IPS DF 6.9 (cell line): ENCODE data around the gene PARP3.

Experiments
- DNase-seq: peaks from one replicate; pipeline ENCODE4 v3.0.0-alpha.2; 2013; ENCODE audit warnings: low read depth, low spot score
- H3K27ac ChIP-seq: one replicate; pipeline ENCODE4 v1.5.1; 2013; ENCODE audit warnings: low read length, control low read depth
- H3K27me3 ChIP-seq: 2 replicates; pipeline ENCODE4 v1.6.1; 2013; ENCODE audit warnings: mild to moderate bottlenecking, low read length; ENCODE audit not compliant: control insufficient read depth, insufficient read depth
- H3K36me3 ChIP-seq: 2 replicates; pipeline ENCODE4 v1.6.1; 2013; ENCODE audit warnings: low read length; ENCODE audit not compliant: control insufficient read depth, insufficient read depth
- H3K4me1 ChIP-seq: 2 replicates; pipeline ENCODE4 v1.6.1; 2013; ENCODE audit warnings: low read length; ENCODE audit not compliant: control insufficient read depth, insufficient read depth
- H3K4me3 ChIP-seq: 2 replicates; pipeline ENCODE4 v1.5.1; 2013; ENCODE audit warnings: mild to moderate bottlenecking, low read length
- H3K9me3 ChIP-seq: 2 replicates; pipeline ENCODE4 v1.6.1; 2013; ENCODE audit warnings: low read length, inconsistent platforms; ENCODE audit not compliant: control insufficient read depth, insufficient read depth
- WGBS: extraction: QIAGEN DNeasy Blood & Tissue Kit; methylation state at CpG from one replicate; pipeline ENCODE4 v1.1.7; 2013; ENCODE audit warnings: mixed read lengths, missing lambda C conversion rate; ENCODE audit not compliant: insufficient read length, insufficient coverage; 5-methylcytosine and 5-hydroxymethylcytosine counted together

The PARP3 gene

GRCh38 chr3:51968170-51968775 is 26.1 kb downstream of the PARP3 start:
- H3K4me1 ChIP-seq, result peaks cover 19% of the 10 kb centered on the region
- H3K36me3 ChIP-seq, result no peaks in the 10 kb centered on the region
- WGBS, result no CpG with 5 or more reads among the region's 11 CpGs
- peak overlapping the region; percentile 62; the same call in 1 of the 2 replicates for H3K4me3 ChIP-seq
- no peaks in the 10 kb centered on the region for H3K9me3 ChIP-seq
- no peak overlapping the region for H3K27ac ChIP-seq
- DNase-seq, result no peak
- H3K27me3 ChIP-seq, result no peaks in the 10 kb centered on the region

DNA sequence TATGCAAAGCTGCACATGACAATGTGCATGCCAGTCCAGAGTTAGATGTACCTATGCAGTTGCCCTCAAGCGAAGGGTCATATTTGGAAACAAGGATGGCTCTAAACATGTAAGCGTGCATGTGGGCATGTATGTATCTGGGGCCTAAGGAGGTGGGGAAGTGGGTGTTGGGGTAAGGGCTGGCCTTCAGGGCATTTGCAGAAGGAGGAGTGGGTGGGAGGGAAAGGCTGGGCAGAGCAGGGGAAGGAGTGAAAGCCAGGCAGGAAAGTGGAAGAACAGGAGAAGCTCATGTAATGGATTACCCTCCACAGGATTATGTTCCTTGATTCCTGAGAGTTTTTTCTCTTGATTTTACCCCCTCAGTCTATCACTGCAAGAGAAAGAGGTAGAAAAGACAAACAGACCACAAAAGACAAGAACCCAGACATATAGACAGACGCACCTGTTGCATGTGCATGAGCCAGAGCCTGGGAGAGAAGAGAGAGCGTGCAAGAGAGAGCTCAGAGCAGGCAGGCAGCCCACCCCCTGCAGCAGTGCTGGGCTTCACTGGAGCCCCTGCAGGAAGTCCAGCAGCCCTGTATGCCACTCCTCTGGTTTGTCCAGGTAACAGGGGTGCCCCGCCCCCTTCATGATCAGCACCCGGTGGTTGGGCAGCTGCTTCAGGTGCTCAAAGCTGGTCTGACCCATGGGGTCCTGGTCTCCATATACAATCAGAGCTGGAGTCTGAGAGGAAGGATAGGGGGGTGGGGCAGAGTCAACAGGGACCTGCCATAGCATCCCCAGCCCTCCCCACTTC is 26.9 kb downstream of the PARP3 start:
- H3K27ac ChIP-seq, result no peak overlapping the region
- WGBS, result no CpG with 5 or more reads among the region's 6 CpGs
- peaks cover 18% of the 10 kb centered on the region for H3K4me1 ChIP-seq
- no peak overlapping the region for H3K4me3 ChIP-seq
- no peaks in the 10 kb centered on the region for H3K9me3 ChIP-seq
- H3K27me3 ChIP-seq, result no peaks in the 10 kb centered on the region
- DNase-seq, result no peak
- H3K36me3 ChIP-seq, result no peaks in the 10 kb centered on the region

GRCh38 chr3:51969841-51970240 is 27.7 kb downstream of the PARP3 start:
- H3K9me3 ChIP-seq, result no peaks in the 10 kb centered on the region
- H3K36me3 ChIP-seq, result no peaks in the 10 kb centered on the region
- no peak for DNase-seq
- no peak overlapping the region for H3K27ac ChIP-seq
- H3K27me3 ChIP-seq, result no peaks in the 10 kb centered on the region
- H3K4me3 ChIP-seq, result no peak overlapping the region
- peaks cover 21% of the 10 kb centered on the region for H3K4me1 ChIP-seq
- WGBS, result no CpG with 5 or more reads among the region's 4 CpGs

DNA sequence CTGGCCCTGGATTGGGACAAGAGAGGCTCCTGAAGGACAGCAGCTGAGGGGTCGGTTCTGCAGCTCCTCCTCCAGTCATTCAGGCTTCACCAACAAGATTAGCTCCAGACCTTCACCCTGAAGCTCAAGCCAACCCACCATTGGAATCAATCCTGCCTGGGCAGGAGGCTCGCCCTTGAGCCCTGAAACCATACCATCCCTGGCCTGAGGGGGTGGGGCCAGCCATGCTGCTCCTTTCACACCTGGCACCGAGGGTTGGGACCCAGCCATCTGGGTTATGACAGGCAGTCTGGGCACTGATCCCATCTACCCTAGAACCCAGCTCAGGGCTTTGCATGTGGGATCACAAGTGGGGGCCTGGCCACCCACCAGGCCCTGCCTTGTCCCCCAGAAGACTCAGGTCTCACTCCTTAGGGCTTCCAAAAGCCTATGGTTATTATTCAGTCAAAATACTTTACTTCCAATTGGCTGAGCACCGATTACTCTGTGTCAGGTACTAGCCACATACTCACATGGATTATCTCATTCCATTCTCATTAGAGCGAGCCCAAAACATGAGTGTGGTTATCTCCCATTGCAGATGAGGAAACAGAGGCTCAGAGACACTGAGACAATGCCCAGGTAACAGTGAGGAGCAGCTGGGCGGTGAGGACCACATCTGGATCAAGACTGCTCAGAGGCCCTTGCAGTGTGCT is 28.6 kb downstream of the PARP3 start:
- WGBS, result no CpG with 5 or more reads among the region's 6 CpGs
- Histone ChIP-seq H3K27ac (no peak overlapping the region), H3K4me3 (no peak overlapping the region), H3K36me3 (no peaks in the 10 kb centered on the region), H3K4me1 (peaks cover 26% of the 10 kb centered on the region), H3K9me3 (no peaks in the 10 kb centered on the region), H3K27me3 (peaks cover 5% of the 10 kb centered on the region; the same call in 1 of the 2 replicates)
- DNase-seq, result no peak

GRCh38 chr3:51971350-51971749 is 29.2 kb downstream of the PARP3 start:
- peaks cover 5% of the 10 kb centered on the region; the same call in 1 of the 2 replicates for H3K27me3 ChIP-seq
- H3K4me3 ChIP-seq, result no peak overlapping the region
- no peaks in the 10 kb centered on the region for H3K9me3 ChIP-seq
- H3K27ac ChIP-seq, result no peak overlapping the region
- no peak for DNase-seq
- no peaks in the 10 kb centered on the region for H3K36me3 ChIP-seq
- peaks cover 24% of the 10 kb centered on the region for H3K4me1 ChIP-seq
- WGBS, result no CpG with 5 or more reads among the region's 11 CpGs

GRCh38 chr3:51974277-51974962 is 32.3 kb downstream of the PARP3 start:
- no peaks in the 10 kb centered on the region for H3K9me3 ChIP-seq
- peak overlapping the region; percentile 16; the same call in 1 of the 2 replicates for H3K4me3 ChIP-seq
- H3K36me3 ChIP-seq, result no peaks in the 10 kb centered on the region
- no peak for DNase-seq
- peaks cover 13% of the 10 kb centered on the region for H3K4me1 ChIP-seq
- no peak overlapping the region for H3K27ac ChIP-seq
- no CpG with 5 or more reads among the region's 30 CpGs for WGBS
- H3K27me3 ChIP-seq, result peaks cover 5% of the 10 kb centered on the region; the same call in 1 of the 2 replicates

- Histone ChIP-seq H3K4me1 (peaks cover 12% of the 10 kb centered on the region), H3K27ac (no peak within 1 kb of the TSS), H3K27me3 (peaks cover 5% of the 10 kb centered on the region; the same call in 1 of the 2 replicates), H3K4me3 (peak within 1 kb of the TSS; percentile 44; the same call in 1 of the 2 replicates), H3K36me3 (no peaks in the 10 kb centered on the region), H3K9me3 (no peaks in the 10 kb centered on the region)
- DNase-seq, result no peak
- WGBS, result no CpG with 5 or more reads among the region's 63 CpGs
These were observed 33.0 kb downstream of the PARP3 start, which contains the start of gene ABHD14A for GRCh38 chr3:51974963-51975851. TSS of gene ABHD14A (plus strand) at chr3:51975064. CDS start at chr3:51975136, 72 bp downstream.

- peaks cover 5% of the 10 kb centered on the region; the same call in 1 of the 2 replicates for H3K27me3 ChIP-seq
- WGBS, result no CpG with 5 or more reads among the region's 46 CpGs
- H3K4me1 ChIP-seq, result peaks cover 12% of the 10 kb centered on the region
- no peaks in the 10 kb centered on the region for H3K36me3 ChIP-seq
- H3K4me3 ChIP-seq, result no peak overlapping the region; the same call in 1 of the 2 replicates
- no peak overlapping the region for H3K27ac ChIP-seq
- no peaks in the 10 kb centered on the region for H3K9me3 ChIP-seq
- no peak for DNase-seq
These were observed 33.8 kb downstream of the PARP3 start for GRCh38 chr3:51975852-51976549.
